Psoas muscle (tissue), 8 donors: ENCODE measurements around the gene GEMIN5. TPM values are rescaled to one million over a fixed set of nuclear protein-coding genes. Genes with fewer than 3 reads are reported as not detected.

Source experiments
- ATAC-seq, 4 donors: fragments of 200-7000 bp; cut with Tn5 transposase; one replicate each; pipeline ENCODE4 v1.9.1; 2020; ENCODE audit warnings: moderate library complexity in 3 of 4, mild to moderate bottlenecking in 2 of 4
- DNase-seq, 2 donors: peaks; one replicate each; pipeline ENCODE4 v3.0.0-alpha.2; 2020
- H3K27ac ChIP-seq: fragments of 200-600 bp; one replicate; pipeline ENCODE4 v1.8.0; 2022
- H3K27me3 ChIP-seq, 3 donors: fragments of 200-600 bp in 1 of 3; one replicate each; pipeline versions ENCODE4 v1.6.1 to v1.8.0; 2013 to 2022; ENCODE audit warnings: low read length in 2 of 3, mild to moderate bottlenecking in 2 of 3, moderate library complexity in 1 of 3; ENCODE audit not compliant: insufficient read depth in 3 of 3
- H3K36me3 ChIP-seq, 2 donors: fragments of 200-600 bp in 1 of 2; one replicate each; pipeline versions ENCODE4 v1.6.1 to v1.8.0; 2013 to 2022; ENCODE audit warnings: low read depth in 1 of 2, mild to moderate bottlenecking in 1 of 2, moderate library complexity in 1 of 2; ENCODE audit not compliant: insufficient read depth in 1 of 2
- H3K4me1 ChIP-seq: fragments of 200-600 bp; one replicate; pipeline ENCODE4 v1.8.0; 2022
- H3K4me3 ChIP-seq: fragments of 200-600 bp; one replicate; pipeline ENCODE4 v1.8.0; 2022; ENCODE audit warnings: mild to moderate bottlenecking
- H3K9me3 ChIP-seq: fragments of 200-600 bp; one replicate; pipeline ENCODE4 v1.8.0; 2022
- WGBS, 3 donors: extraction: QIAGEN DNeasy Blood & Tissue Kit; methylation state at CpG; one replicate each; pipeline versions ENCODE4 v1.1.6 to v1.1.7; 2013; 5-methylcytosine and 5-hydroxymethylcytosine counted together
- intact Hi-C, 2 donors: fragments of 100-400 bp; cut with DNase I; formaldehyde crosslinking; loops; one replicate each; pipeline versions ENCODE4 v1.11.0 to v1.14.2; 2022
- polyA plus RNA-seq, 3 donors: library from polyadenylated mRNA; stranded (reverse); fragments of 200-250 nt; gene quantifications; one replicate each; pipeline ENCODE4 v1.2.3, GENCODE V29; 2013
- total RNA-seq, 4 donors: library from RNA; stranded (reverse); fragmentation: NEBNext Ultra II Directional in 2 of 4; extraction: Animal tissue kit (Norgen Biotek cat#: 25700) in 2 of 4; gene quantifications; one replicate each; pipeline versions ENCODE4 v1.2.1 to v1.2.4, GENCODE V29; 2021 to 2023
- TF ChIP-seq, protein P1 (sequence below): fragments of 200-600 bp; IDR thresholded peaks from one replicate; pipeline ENCODE4 v1.8.0; 2022; ENCODE audit warnings: antibody characterized with exemption
- donor health status: healthy with polysubstance abuse.
- donor health status: DM: no; HTN: no; CAD: no; lungs with moderate emphysema.
- donor health status: Bipolar disorder and iron deficiency.
- donor health status: healthy.
- donor health status: DM: yes; HTN: yes; CAD: no.
- donor health status: DM: no; HTN: no; CAD: no.
- donor health status: DM: no; HTN: no; CAD: no.
- donor health status: DM: yes; HTN: yes; CAD: no.

GEMIN5 gene
- total and polyA plus RNA-seq, 7 donors = 6.6 to 23.1 (median 16.7) TPM

DNA sequence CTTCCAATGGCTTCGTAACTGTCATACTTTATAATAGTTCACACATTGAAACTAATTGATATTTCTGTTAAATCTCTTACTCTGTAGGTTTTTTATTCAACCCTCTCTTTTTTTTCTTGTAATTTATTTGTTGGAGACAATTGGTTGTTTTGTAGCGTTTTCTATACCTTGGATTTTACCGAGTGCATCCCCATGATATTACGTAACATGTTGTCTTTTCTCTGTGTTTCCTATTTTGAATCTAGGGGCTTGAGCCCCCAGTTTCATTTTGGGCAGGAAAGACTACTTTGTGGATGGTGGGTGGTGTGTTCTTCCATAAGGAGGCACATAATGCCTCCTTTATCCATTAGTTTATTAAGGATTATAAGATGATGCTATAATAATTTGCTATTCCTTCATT, 10.3 kb upstream of the GEMIN5 start:
- H3K27ac ChIP-seq = no peak overlapping the region
- intact Hi-C loops = loop anchor here in 1 of 2 donors (10.0 kb wide), 2 partner anchors 56 to 474 kb away; partner anchors contain the start of gene HAND1
- WGBS, 3 donors = 96 to 98% (median 97%) methylated on average over 4 of the region's 4 CpGs
- H3K4me3 ChIP-seq = no peak overlapping the region
- H3K27me3 ChIP-seq = no peaks in the 10 kb centered on the region
- H3K4me1 ChIP-seq = peaks cover 6% of the 10 kb centered on the region
- TF ChIP-seq, protein P1, sequence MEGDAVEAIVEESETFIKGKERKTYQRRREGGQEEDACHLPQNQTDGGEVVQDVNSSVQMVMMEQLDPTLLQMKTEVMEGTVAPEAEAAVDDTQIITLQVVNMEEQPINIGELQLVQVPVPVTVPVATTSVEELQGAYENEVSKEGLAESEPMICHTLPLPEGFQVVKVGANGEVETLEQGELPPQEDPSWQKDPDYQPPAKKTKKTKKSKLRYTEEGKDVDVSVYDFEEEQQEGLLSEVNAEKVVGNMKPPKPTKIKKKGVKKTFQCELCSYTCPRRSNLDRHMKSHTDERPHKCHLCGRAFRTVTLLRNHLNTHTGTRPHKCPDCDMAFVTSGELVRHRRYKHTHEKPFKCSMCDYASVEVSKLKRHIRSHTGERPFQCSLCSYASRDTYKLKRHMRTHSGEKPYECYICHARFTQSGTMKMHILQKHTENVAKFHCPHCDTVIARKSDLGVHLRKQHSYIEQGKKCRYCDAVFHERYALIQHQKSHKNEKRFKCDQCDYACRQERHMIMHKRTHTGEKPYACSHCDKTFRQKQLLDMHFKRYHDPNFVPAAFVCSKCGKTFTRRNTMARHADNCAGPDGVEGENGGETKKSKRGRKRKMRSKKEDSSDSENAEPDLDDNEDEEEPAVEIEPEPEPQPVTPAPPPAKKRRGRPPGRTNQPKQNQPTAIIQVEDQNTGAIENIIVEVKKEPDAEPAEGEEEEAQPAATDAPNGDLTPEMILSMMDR = no peak
- DNase-seq = no peak
- no peak for ATAC-seq
- no peaks in the 10 kb centered on the region for H3K9me3 ChIP-seq
- H3K36me3 ChIP-seq = no peaks in the 10 kb centered on the region

DNA sequence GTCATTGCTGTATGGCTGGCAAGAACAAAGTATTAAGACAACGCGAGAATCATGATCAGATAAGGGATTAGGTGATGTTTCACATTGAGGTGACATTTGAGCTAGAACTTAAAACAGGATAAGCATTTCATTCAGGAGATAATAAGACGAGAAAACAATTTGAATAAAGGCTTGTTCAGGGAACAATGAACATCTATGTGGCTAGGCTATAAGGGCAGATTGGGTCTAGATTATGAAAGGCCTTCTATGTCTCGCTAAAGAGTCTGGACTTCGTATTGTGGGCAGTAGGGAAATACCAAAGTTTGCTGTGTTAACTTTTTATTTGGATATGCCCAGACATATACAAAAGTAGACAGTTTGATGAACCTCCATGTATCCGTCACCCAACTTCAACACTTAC, 9.8 kb upstream of the GEMIN5 start:
- no peaks in the 10 kb centered on the region for H3K9me3 ChIP-seq
- DNase-seq = no peak
- ATAC-seq = no peak
- 85 to 90% (median 86%) methylated on average over 6 of the region's 6 CpGs for WGBS, 3 donors
- intact Hi-C loops = loop anchor here in 1 of 2 donors (10.0 kb wide), 2 partner anchors 57 to 473 kb away; partner anchors contain the start of gene HAND1
- peaks cover 8% of the 10 kb centered on the region for H3K4me1 ChIP-seq
- no peak overlapping the region for H3K4me3 ChIP-seq
- TF ChIP-seq, protein P1 = no peak
- no peak overlapping the region for H3K27ac ChIP-seq
- no peaks in the 10 kb centered on the region for H3K36me3 ChIP-seq
- no peaks in the 10 kb centered on the region for H3K27me3 ChIP-seq

DNA sequence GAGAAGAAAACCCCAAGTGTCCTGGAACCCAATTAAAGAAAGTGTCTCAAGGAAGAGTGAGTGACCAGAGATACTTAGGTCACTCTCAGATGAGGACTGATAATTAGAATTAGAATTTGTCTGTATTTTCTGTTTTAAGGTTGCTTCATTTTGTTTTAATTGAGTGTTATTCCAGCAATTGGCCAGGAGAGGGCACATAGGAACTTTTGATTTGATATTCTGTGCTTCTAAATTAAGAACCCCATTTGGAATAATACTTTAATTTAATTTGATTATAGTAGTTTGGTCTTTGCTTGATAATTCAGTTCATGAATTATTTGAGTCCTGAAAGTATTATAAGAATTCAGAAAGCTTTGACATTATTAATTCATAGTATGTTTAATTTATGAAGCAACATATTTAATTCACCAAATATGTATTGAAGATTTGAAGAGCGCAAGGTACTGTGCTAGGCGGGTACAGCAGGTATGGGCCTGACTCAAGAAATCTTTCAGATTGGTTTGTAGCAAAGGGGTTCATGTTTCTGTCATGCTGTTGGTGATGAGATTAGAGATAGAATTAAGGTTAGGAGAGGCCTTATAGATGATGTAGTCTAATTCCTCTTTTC, 7.8 kb upstream of the GEMIN5 start:
- Histone ChIP-seq H3K27ac (no peak overlapping the region), H3K36me3 (no peaks in the 10 kb centered on the region), H3K9me3 (no peaks in the 10 kb centered on the region), H3K4me1 (peaks cover 19% of the 10 kb centered on the region), H3K27me3 (no peaks in the 10 kb centered on the region), H3K4me3 (no peak overlapping the region)
- WGBS, 3 donors = 94 to 97% (median 96%) methylated on average over 2 of the region's 2 CpGs
- DNase-seq (no peak), ATAC-seq (no peak)
- intact Hi-C loops = loop anchor here in 1 of 2 donors (10.0 kb wide), 2 partner anchors 59 to 471 kb away; partner anchors contain the start of gene HAND1
- TF ChIP-seq, protein P1 = peak; percentile 58

DNA sequence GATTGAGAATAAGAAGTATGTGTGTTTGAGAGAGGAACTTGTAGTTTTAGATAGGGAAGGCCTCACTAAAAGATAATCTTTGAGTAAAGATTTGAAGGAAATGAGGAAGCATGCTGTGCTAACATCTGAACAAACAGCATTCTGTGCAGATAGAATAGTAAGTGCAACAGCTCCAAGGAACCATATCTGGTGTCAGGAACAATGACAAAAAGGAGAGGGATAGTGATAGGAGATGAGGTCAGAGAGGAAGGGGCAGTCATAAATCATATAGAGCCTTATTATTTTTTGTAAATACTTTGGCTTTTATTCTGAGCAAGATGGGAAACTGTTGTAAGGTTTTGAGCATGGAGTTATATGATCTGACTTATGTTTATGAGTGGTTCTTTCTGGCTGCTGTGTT, 6.7 kb upstream of the GEMIN5 start:
- TF ChIP-seq, protein P1 = no peak
- Histone ChIP-seq H3K9me3 (no peaks in the 10 kb centered on the region), H3K27ac (no peak overlapping the region), H3K4me3 (no peak overlapping the region), H3K36me3 (no peaks in the 10 kb centered on the region), H3K4me1 (peaks cover 24% of the 10 kb centered on the region), H3K27me3 (no peaks in the 10 kb centered on the region)
- DNase-seq = no peak
- intact Hi-C loops = loop anchor here in 1 of 2 donors (10.0 kb wide), 2 partner anchors 60 to 470 kb away; partner anchors contain the start of gene HAND1
- no peak for ATAC-seq
